Smooth muscle cell (in vitro differentiated cells): Measurements from ENCODE around the gene KRTAP6-2. TPM values are rescaled to one million over a fixed set of nuclear protein-coding genes. Genes with fewer than 3 reads are reported as not detected.

Source experiments
- DNase-seq: peaks from one replicate; lab custom pipeline; 2025; ENCODE audit not compliant: unreplicated experiment; lab: John Stamatoyannopoulos, UW
- H2AFZ ChIP-seq: fragments of 200-600 bp; sonication (generic); 2 replicates; pipeline ENCODE4 v1.6.0; 2016; ENCODE audit warnings: antibody characterized with exemption, low read depth, mild to moderate bottlenecking
- H3F3A ChIP-seq: fragments of 200-600 bp; sonication (generic); 2 replicates; pipeline ENCODE4 v1.6.0; 2017; ENCODE audit warnings: antibody characterized with exemption, low read depth
- H3K27ac ChIP-seq: fragments of 200-600 bp; sonication (generic); 2 replicates; pipeline ENCODE4 v1.5.1; 2016; ENCODE audit warnings: low read depth, mild to moderate bottlenecking
- H3K27me3 ChIP-seq: fragments of 200-600 bp; sonication (generic); 2 replicates; pipeline ENCODE4 v1.6.1; 2016; ENCODE audit warnings: low read depth, mild to moderate bottlenecking
- H3K36me3 ChIP-seq: fragments of 200-600 bp; sonication (generic); 2 replicates; pipeline ENCODE4 v1.5.1; 2016; ENCODE audit warnings: low read depth
- H3K4me1 ChIP-seq: fragments of 200-600 bp; sonication (generic); 2 replicates; pipeline ENCODE4 v1.5.1; 2016; ENCODE audit warnings: low read depth
- H3K4me2 ChIP-seq: fragments of 200-600 bp; sonication (generic); 2 replicates; pipeline ENCODE4 v1.6.0; 2016; ENCODE audit warnings: mild to moderate bottlenecking
- H3K4me3 ChIP-seq: fragments of 200-600 bp; sonication (generic); 2 replicates; pipeline ENCODE4 v1.5.1; 2016; ENCODE audit warnings: mild to moderate bottlenecking
- H3K79me2 ChIP-seq: fragments of 200-600 bp; sonication (generic); 2 replicates; pipeline ENCODE4 v1.6.0; 2016; ENCODE audit warnings: low read depth, mild to moderate bottlenecking
- H3K9ac ChIP-seq: fragments of 200-600 bp; sonication (generic); 2 replicates; pipeline ENCODE4 v1.6.0; 2016; ENCODE audit warnings: low read depth
- H3K9me3 ChIP-seq: fragments of 200-600 bp; sonication (generic); replicated peaks from 2 replicates; pipeline ENCODE4 v1.5.1; 2016; ENCODE audit warnings: low read depth
- H4K20me1 ChIP-seq: fragments of 200-600 bp; sonication (generic); 2 replicates; pipeline ENCODE4 v1.6.0; 2016; ENCODE audit warnings: low read depth
- WGBS: methylation state at CpG from one replicate; pipeline ENCODE4 v1.1.7; 2016; ENCODE audit warnings: low lambda C conversion rate; 5-methylcytosine and 5-hydroxymethylcytosine counted together
- polyA plus RNA-seq: library from polyadenylated mRNA; unstranded; fragments of >200 nt; fragmentation: Nextera tagmentation; extraction: Ambion mirVana; gene quantifications from 2 replicates; pipeline ENCODE4 v1.2.1, GENCODE V29; 2016
- total RNA-seq: library from RNA; depleted of rRNA; stranded (reverse); fragments of >200 nt; gene quantifications from 2 replicates; pipeline ENCODE4 v1.2.3, GENCODE V29; 2014
- TF ChIP-seq, protein P1 (sequence below): fragments of 200-600 bp; sonication (generic); IDR thresholded peaks from 2 replicates; pipeline ENCODE4 v1.5.1; 2017; ENCODE audit warnings: borderline replicate concordance, mild to moderate bottlenecking, antibody characterized with exemption; ENCODE audit not compliant: insufficient read depth, poor library complexity, severe bottlenecking

Gene KRTAP6-2
- total and polyA plus RNA-seq, 2 experiments from 2014 or later: not detected

- WGBS: 92% methylated on average over 1 of the region's 1 CpG
- H3K4me1 ChIP-seq: no peaks in the 10 kb centered on the region
- no peak within 1 kb of the TSS for H3K9ac ChIP-seq
- H3K4me2 ChIP-seq: no peak within 1 kb of the TSS
- H4K20me1 ChIP-seq: no peaks in the 10 kb centered on the region
- no peak within 1 kb of the TSS for H2AFZ ChIP-seq
- no peaks in the 10 kb centered on the region for H3F3A ChIP-seq
- TF ChIP-seq, protein P1, sequence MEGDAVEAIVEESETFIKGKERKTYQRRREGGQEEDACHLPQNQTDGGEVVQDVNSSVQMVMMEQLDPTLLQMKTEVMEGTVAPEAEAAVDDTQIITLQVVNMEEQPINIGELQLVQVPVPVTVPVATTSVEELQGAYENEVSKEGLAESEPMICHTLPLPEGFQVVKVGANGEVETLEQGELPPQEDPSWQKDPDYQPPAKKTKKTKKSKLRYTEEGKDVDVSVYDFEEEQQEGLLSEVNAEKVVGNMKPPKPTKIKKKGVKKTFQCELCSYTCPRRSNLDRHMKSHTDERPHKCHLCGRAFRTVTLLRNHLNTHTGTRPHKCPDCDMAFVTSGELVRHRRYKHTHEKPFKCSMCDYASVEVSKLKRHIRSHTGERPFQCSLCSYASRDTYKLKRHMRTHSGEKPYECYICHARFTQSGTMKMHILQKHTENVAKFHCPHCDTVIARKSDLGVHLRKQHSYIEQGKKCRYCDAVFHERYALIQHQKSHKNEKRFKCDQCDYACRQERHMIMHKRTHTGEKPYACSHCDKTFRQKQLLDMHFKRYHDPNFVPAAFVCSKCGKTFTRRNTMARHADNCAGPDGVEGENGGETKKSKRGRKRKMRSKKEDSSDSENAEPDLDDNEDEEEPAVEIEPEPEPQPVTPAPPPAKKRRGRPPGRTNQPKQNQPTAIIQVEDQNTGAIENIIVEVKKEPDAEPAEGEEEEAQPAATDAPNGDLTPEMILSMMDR: no peak
- H3K9me3 ChIP-seq: no peaks in the 10 kb centered on the region
- DNase-seq: no peak
- H3K27me3 ChIP-seq: no peaks in the 10 kb centered on the region
- no peaks in the 10 kb centered on the region for H3K79me2 ChIP-seq
- no peak within 1 kb of the TSS for H3K27ac ChIP-seq
- no peak within 1 kb of the TSS for H3K4me3 ChIP-seq
- no peaks in the 10 kb centered on the region for H3K36me3 ChIP-seq
These were observed 36.2 kb upstream of the KRTAP6-2 start, which contains the start of gene KRTAP20-2 for GRCh38 chr21:30634906-30635305. KRTAP20-2 (plus strand) TSS chr21:30635206; CDS start chr21:30635264, 58 bp downstream.

DNA sequence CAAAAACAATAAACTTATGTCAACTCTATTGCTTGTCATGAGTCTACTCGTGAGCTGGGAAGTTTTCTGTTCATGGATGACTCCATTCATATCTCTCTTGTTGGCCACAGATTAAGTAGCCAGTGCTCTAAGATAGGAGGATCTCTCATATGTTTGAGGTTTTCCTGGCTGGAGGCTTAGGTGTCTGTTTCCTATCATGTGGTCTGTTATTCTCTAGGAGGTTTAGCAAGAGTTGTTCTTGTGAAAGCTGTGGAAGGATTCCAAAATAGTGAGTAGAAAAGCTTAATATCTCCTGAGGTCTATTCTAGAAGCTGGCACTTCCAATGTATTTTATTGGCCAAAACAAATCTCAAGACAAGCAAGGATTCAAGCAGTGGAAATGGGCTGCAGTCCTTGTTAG, 30.5 kb upstream of the KRTAP6-2 start:
- Histone ChIP-seq H3K4me3 (no peak overlapping the region), H3K9ac (no peak overlapping the region), H3K27me3 (no peaks in the 10 kb centered on the region), H3K4me1 (no peaks in the 10 kb centered on the region), H3K36me3 (no peaks in the 10 kb centered on the region), H3K79me2 (no peaks in the 10 kb centered on the region), H3K4me2 (no peak overlapping the region), H3F3A (no peaks in the 10 kb centered on the region), H3K27ac (no peak overlapping the region), H2AFZ (no peak overlapping the region), H3K9me3 (no peaks in the 10 kb centered on the region), H4K20me1 (no peaks in the 10 kb centered on the region)
- 42% methylated on average over 1 of the region's 1 CpG for WGBS
- TF ChIP-seq, protein P1: no peak
- DNase-seq: no peak

GRCh38 chr21:30628109-30628508, 29.4 kb upstream of the KRTAP6-2 start:
- H3K27me3 ChIP-seq: no peaks in the 10 kb centered on the region
- H3K4me2 ChIP-seq: no peak overlapping the region
- H3K79me2 ChIP-seq: no peaks in the 10 kb centered on the region
- no peaks in the 10 kb centered on the region for H3K36me3 ChIP-seq
- no peaks in the 10 kb centered on the region for H3F3A ChIP-seq
- no peaks in the 10 kb centered on the region for H3K9me3 ChIP-seq
- H3K4me1 ChIP-seq: no peaks in the 10 kb centered on the region
- H3K27ac ChIP-seq: no peak overlapping the region
- no peaks in the 10 kb centered on the region for H4K20me1 ChIP-seq
- no peak overlapping the region for H3K9ac ChIP-seq
- no peak overlapping the region for H3K4me3 ChIP-seq
- TF ChIP-seq, protein P1: no peak
- no peak overlapping the region for H2AFZ ChIP-seq
- no peak for DNase-seq
- 90% methylated on average over 4 of the region's 4 CpGs for whole genome bisulfite sequencing

- TF ChIP-seq, protein P1: no peak
- Histone ChIP-seq H3K4me1 (no peaks in the 10 kb centered on the region), H2AFZ (no peak overlapping the region), H3K27ac (no peak overlapping the region), H3K79me2 (no peaks in the 10 kb centered on the region), H4K20me1 (no peaks in the 10 kb centered on the region), H3K4me3 (no peak overlapping the region), H3K9ac (no peak overlapping the region), H3K27me3 (no peaks in the 10 kb centered on the region), H3F3A (no peaks in the 10 kb centered on the region), H3K36me3 (no peaks in the 10 kb centered on the region), H3K9me3 (no peaks in the 10 kb centered on the region), H3K4me2 (no peak overlapping the region)
- WGBS: 72% methylated on average over 4 of the region's 4 CpGs
- DNase-seq: no peak
These were observed 26.9 kb upstream of the KRTAP6-2 start for GRCh38 chr21:30625449-30626165.
